SK-N-SH (cell line): ENCODE data around the gene MYO10.

ENCODE experiments used
- CHD2 ChIP-seq: fragments of 150-350 bp; IDR thresholded peaks from 2 replicates; pipeline ENCODE4 v1.6.1; 2018; ENCODE audit warnings: low read length; ENCODE audit not compliant: partially characterized antibody
- CTCF ChIP-seq: fragments of 200-600 bp; sonication (generic); IDR thresholded peaks from 2 replicates; pipeline ENCODE4 v1.6.1; 2017; ENCODE audit warnings: antibody characterized with exemption, mild to moderate bottlenecking, moderate library complexity
- GABPA ChIP-seq: IDR thresholded peaks from 2 replicates; pipeline ENCODE4 v1.4.0; 2012; ENCODE audit warnings: low read depth, mild to moderate bottlenecking
- REST ChIP-seq: IDR thresholded peaks from 2 replicates; pipeline ENCODE4 v1.6.1; 2012; ENCODE audit warnings: mild to moderate bottlenecking, low read depth, low read length, moderate library complexity
- RXRA ChIP-seq: IDR thresholded peaks from 2 replicates; pipeline ENCODE4 v1.4.0; 2012; ENCODE audit warnings: low read depth, mild to moderate bottlenecking, borderline replicate concordance
- SMC3 ChIP-seq: IDR thresholded peaks from 2 replicates; pipeline ENCODE4 v1.6.1; 2012; ENCODE audit warnings: low read depth, low read length, improper control_type of control experiment
- TAF1 ChIP-seq: IDR thresholded peaks from 2 replicates; pipeline ENCODE4 v1.6.1; 2012; ENCODE audit warnings: low read depth, mild to moderate bottlenecking, low read length, moderate library complexity, borderline replicate concordance

GRCh38 chr5:16776611-16777251 lies 159.4 kb downstream of the MYO10 start:
- TF ChIP-seq CTCF (no peak), RXRA (no peak), REST (no peak), GABPA (no peak), SMC3 (no peak), CHD2 (no peak), TAF1 (no peak)
